CD4-positive, alpha-beta memory T cell (primary cell): ENCODE measurements around the gene RSU1. TPM values are rescaled to one million over a fixed set of nuclear protein-coding genes. Genes with fewer than 3 reads are reported as not detected.

Experiments
- CTCF ChIA-PET: fragments of 350-600 bp; sonication (Branson Sonifier 250); formaldehyde crosslinking; loops from one replicate; lab custom pipeline; 2021; ENCODE audit warnings: inconsistent platforms; ENCODE audit not compliant: partially characterized antibody; lab: Charles Lee
- POLR2A ChIA-PET: fragments of 350-600 bp; sonication (Branson Sonifier 250); formaldehyde crosslinking; loops from one replicate; lab custom pipeline; 2021; ENCODE audit not compliant: partially characterized antibody; lab: Charles Lee
- DNase-seq, 5 donors: peaks; one replicate each; pipeline versions ENCODE4 v3.0.0 to v3.0.0-alpha.2; 2020 to 2022; ENCODE audit warnings: mixed read lengths in 1 of 5
- H3K27ac ChIP-seq: one replicate; pipeline ENCODE4 v1.7.0; 2013; ENCODE audit warnings: low read depth, low read length
- H3K27me3 ChIP-seq: 2 replicates; pipeline ENCODE4 v1.7.0; 2013; ENCODE audit warnings: mild to moderate bottlenecking, low read length, moderate library complexity; ENCODE audit not compliant: insufficient read depth
- H3K36me3 ChIP-seq: 2 replicates; pipeline ENCODE4 v1.7.0; 2013; ENCODE audit warnings: mild to moderate bottlenecking, low read length, moderate library complexity; ENCODE audit not compliant: insufficient read depth
- H3K4me1 ChIP-seq: 2 replicates; pipeline ENCODE4 v1.7.0; 2013; ENCODE audit warnings: mild to moderate bottlenecking, low read length, moderate library complexity; ENCODE audit not compliant: insufficient read depth
- H3K4me3 ChIP-seq, 2 donors: one replicate each; pipeline ENCODE4 v1.7.0; 2013; ENCODE audit warnings: low read length in 2 of 2, mild to moderate bottlenecking in 1 of 2
- H3K9me3 ChIP-seq, 2 donors: one replicate each; pipeline ENCODE4 v1.7.0; 2013; ENCODE audit warnings: low read length in 2 of 2, control low read depth in 1 of 2; ENCODE audit not compliant: control insufficient read depth in 1 of 2
- H3K27ac Mint-ChIP-seq, 7 donors: one replicate each; pipeline ENCODE4 v1.8.0; 2020 to 2021; ENCODE audit warnings: mixed read lengths in 7 of 7, mild to moderate bottlenecking in 6 of 7, inconsistent platforms in 3 of 7, moderate library complexity in 3 of 7
- H3K27me3 Mint-ChIP-seq, 2 donors: one replicate each; pipeline ENCODE4 v1.8.0; 2020 to 2021; ENCODE audit warnings: mixed read lengths in 2 of 2
- H3K36me3 Mint-ChIP-seq, 2 donors: one replicate each; pipeline ENCODE4 v1.8.0; 2020 to 2021; ENCODE audit warnings: mixed read lengths in 2 of 2, inconsistent platforms in 1 of 2, mild to moderate bottlenecking in 1 of 2
- H3K4me1 Mint-ChIP-seq, 4 donors: one replicate each; pipeline ENCODE4 v1.8.0; 2020 to 2021; ENCODE audit warnings: mixed read lengths in 4 of 4, mild to moderate bottlenecking in 1 of 4
- H3K4me3 Mint-ChIP-seq, 8 donors: one replicate each; pipeline ENCODE4 v1.8.0; 2020 to 2021; ENCODE audit warnings: mixed read lengths in 8 of 8, mild to moderate bottlenecking in 7 of 8, moderate library complexity in 6 of 8, inconsistent platforms in 3 of 8
- H3K9me3 Mint-ChIP-seq, 8 donors: one replicate each; pipeline ENCODE4 v1.8.0; 2020 to 2021; ENCODE audit warnings: mixed read lengths in 8 of 8, mild to moderate bottlenecking in 5 of 8, inconsistent platforms in 3 of 8, moderate library complexity in 1 of 8
- intact Hi-C: fragments of 100-400 bp; cut with micrococcal nuclease; formaldehyde crosslinking; loops from one replicate; pipeline ENCODE4 v1.15.1; 2023
- polyA plus RNA-seq, 2 donors: library from polyadenylated mRNA; unstranded; fragments of 300-500 nt; fragmentation: Illumina TruSeq; gene quantifications; one replicate each; pipeline ENCODE4 v1.2.3, GENCODE V29; 2021
- total RNA-seq, 2 experiments: library from RNA; stranded (reverse); gene quantifications; one replicate each; pipeline ENCODE4 v1.2.3, GENCODE V29; 2021

The RSU1 gene
- total and polyA plus RNA-seq, 4 experiments from 2014 or later = 53.6 to 186 (median 95.1) TPM

DNA sequence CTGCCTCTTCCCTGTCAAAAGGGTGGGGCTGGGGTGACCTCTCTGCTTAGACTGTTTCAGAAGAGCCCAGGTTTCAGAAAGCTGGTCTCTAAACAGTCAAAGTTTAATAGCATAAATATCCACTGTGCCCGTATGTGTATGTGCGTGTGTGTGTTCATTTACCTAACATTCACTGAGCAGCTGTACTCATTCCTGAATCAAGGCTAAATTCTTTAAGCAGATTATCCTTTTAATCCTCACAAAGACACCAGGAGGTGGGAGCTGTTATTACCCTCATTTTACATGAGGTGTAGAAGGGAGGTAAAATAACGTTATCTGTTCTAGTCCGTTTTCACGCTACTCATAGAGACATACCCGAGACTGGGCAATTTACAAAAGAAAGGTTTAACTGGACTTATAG lies 72.2 kb downstream of the RSU1 start:
- H3K9me3 ChIP-seq = no peaks in the 10 kb centered on the region
- peaks cover 0 to 10% (median 6%) of the 10 kb centered on the region in 4 donors for H3K4me1 Mint-ChIP-seq
- ChIA-PET POLR2A (no interaction called here), CTCF (no interaction called here)
- no peak overlapping the region for H3K4me3 ChIP-seq
- no peak overlapping the region for H3K4me3 Mint-ChIP-seq
- no peaks in the 10 kb centered on the region for H3K36me3 ChIP-seq
- H3K27me3 Mint-ChIP-seq = no peaks in the 10 kb centered on the region
- H3K27ac Mint-ChIP-seq = peak overlapping the region in 2 of 7 donors; percentile 3 to 39
- H3K9me3 Mint-ChIP-seq = peaks cover 0 to 4% (median 0%) of the 10 kb centered on the region in 8 donors
- intact Hi-C loops = no loop called here
- H3K27me3 ChIP-seq = no peaks in the 10 kb centered on the region
- DNase-seq = no peak
- no peaks in the 10 kb centered on the region for H3K4me1 ChIP-seq
- H3K27ac ChIP-seq = no peak overlapping the region
- H3K36me3 Mint-ChIP-seq = peaks cover 59 to 67% of the 10 kb centered on the region in 2 donors

DNA sequence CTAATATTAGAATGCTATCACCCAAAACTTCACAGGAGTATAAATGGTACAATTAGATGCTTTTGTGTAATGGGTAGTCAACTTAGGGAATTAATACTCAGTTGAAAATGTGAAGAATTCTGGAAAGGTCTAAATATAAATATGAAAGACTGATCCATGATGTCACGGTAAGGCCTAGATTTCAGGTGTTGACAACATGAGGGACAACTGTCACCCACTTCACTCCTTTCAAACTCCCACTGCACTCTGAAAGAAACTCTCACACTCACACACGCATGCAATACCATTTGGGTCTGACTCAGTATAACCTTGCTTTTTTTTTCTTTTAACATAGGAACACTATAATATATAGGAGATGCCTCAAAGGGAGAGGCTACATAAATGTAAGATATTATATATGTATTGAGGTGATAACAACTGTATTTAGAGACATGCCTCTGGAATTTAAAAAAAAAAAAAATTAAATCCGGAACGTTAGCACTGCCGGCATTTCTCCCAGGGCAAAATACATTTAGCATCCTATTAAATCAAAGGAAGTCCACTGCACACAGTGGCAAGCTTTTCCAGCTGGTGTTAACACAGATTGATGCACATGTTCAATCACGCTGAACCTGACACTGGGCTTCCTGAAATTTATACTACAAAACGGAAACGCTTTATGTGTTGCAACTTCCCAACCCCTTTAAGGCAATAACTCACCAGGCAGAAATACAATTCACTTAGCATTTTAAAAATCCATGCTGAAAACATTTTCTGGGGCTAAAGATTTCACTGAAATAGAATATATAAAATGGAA lies 74.9 kb downstream of the RSU1 start:
- no peaks in the 10 kb centered on the region for H3K36me3 ChIP-seq
- CTCF ChIA-PET = no interaction called here

DNA sequence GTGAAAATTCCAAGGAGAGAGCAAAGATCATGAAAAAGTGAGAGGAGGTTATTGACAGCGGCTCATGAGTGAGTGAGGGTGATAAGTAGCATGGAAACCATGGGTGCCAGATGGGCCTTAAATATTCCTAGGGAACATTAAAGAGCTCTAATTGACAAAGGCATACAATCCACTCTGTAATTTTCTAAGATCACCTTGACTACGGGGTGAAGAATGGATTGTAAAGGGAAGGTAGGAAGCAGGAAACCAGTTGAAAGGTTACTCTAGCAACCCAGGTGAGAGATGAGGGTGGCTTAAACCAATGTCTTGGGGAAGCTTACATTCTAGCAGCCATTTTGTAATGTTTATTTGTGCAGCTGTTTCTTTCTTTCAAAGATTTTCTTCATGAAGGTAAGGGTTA lies 75.7 kb downstream of the RSU1 start:
- peaks cover 65 to 79% of the 10 kb centered on the region in 2 donors for H3K36me3 Mint-ChIP-seq
- H3K4me3 ChIP-seq = no peak overlapping the region
- peaks cover 2 to 25% (median 14%) of the 10 kb centered on the region in 8 donors for H3K9me3 Mint-ChIP-seq
- CTCF ChIA-PET = no interaction called here
- no peaks in the 10 kb centered on the region for H3K36me3 ChIP-seq
- no peak for DNase-seq
- H3K4me1 ChIP-seq = no peaks in the 10 kb centered on the region
- no peak overlapping the region for H3K27ac Mint-ChIP-seq
- H3K4me1 Mint-ChIP-seq = peaks cover 0 to 6% (median 2%) of the 10 kb centered on the region in 4 donors
- intact Hi-C loops = no loop called here
- H3K27ac ChIP-seq = no peak overlapping the region
- POLR2A ChIA-PET = no interaction called here
- no peaks in the 10 kb centered on the region for H3K9me3 ChIP-seq
- H3K27me3 Mint-ChIP-seq = no peaks in the 10 kb centered on the region
- no peaks in the 10 kb centered on the region for H3K27me3 ChIP-seq
- no peak overlapping the region for H3K4me3 Mint-ChIP-seq

More for the DNA sequence above, 74.9 kb downstream of the RSU1 start:
- H3K27ac ChIP-seq = no peak overlapping the region
- intact Hi-C loops = no loop called here
- no peak overlapping the region for H3K27ac Mint-ChIP-seq
- H3K36me3 Mint-ChIP-seq = peaks cover 63 to 76% of the 10 kb centered on the region in 2 donors
- POLR2A ChIA-PET = no interaction called here
- H3K4me3 ChIP-seq = no peak overlapping the region
- H3K9me3 Mint-ChIP-seq = peaks cover 0 to 17% (median 7%) of the 10 kb centered on the region in 8 donors
- DNase-seq = no peak
- no peak overlapping the region for H3K4me3 Mint-ChIP-seq
- H3K27me3 Mint-ChIP-seq = no peaks in the 10 kb centered on the region
- no peaks in the 10 kb centered on the region for H3K27me3 ChIP-seq
- no peaks in the 10 kb centered on the region for H3K4me1 ChIP-seq
- H3K9me3 ChIP-seq = no peaks in the 10 kb centered on the region
- peaks cover 0 to 9% (median 2%) of the 10 kb centered on the region in 4 donors for H3K4me1 Mint-ChIP-seq

DNA sequence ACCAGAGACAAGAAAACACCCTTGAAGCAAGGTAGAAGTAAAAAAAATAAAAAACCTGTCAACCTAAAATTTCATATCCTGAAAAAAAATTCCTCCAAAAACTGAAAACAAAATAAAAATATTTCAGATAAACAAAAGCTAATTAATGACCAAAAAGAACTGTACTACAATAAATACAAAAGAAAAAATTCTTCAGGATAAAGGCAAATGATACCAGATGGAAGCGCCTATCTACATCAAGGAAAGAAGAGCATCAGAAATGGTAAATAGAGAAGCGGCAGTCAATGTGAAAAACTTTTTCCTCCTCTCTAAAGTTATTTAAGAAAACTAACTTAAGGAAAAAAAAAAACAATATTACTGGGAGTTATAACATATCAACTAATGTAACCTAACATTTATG lies 79.8 kb downstream of the RSU1 start:
- intact Hi-C loops = no loop called here
- peaks cover 76 to 89% of the 10 kb centered on the region in 2 donors for H3K36me3 Mint-ChIP-seq

DNA sequence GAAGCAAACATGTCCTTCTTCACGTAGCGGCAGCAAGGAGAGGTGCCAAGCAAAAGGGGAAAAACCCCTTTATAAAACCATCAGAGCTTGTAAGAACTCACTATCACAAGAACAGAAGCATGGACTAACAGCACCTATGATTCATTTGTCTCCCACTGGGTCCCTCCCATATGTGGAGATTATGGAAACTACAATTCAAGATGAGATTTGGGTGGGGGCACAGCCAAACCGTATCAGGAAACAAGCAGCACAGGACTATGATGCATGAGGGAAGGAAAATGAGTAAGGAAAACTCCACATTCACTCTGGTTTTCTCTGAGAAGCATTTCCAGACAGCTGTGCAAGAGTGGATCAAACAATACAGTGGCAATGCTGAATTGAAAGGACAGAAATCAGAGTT lies 81.6 kb downstream of the RSU1 start:
- Mint-ChIP-seq H3K27me3 (no peaks in the 10 kb centered on the region), H3K9me3 (peaks cover 2 to 33% (median 24%) of the 10 kb centered on the region in 8 donors), H3K36me3 (peaks cover 76 to 86% of the 10 kb centered on the region in 2 donors), H3K4me1 (peaks cover 0 to 17% (median 5%) of the 10 kb centered on the region in 4 donors), H3K27ac (no peak overlapping the region), H3K4me3 (no peak overlapping the region)
- ChIA-PET CTCF (interaction anchor here (0.5 to 0.6 kb wide), 2 partner anchors 833 to 904 kb away, joined by 3 read pairs; no protein-coding TSS in a partner anchor), POLR2A (no interaction called here)
- no peak overlapping the region for H3K27ac ChIP-seq
- no peaks in the 10 kb centered on the region for H3K9me3 ChIP-seq
- H3K27me3 ChIP-seq = no peaks in the 10 kb centered on the region
- no peaks in the 10 kb centered on the region for H3K36me3 ChIP-seq
- DNase-seq = no peak
- no peak overlapping the region for H3K4me3 ChIP-seq
- no peaks in the 10 kb centered on the region for H3K4me1 ChIP-seq
- intact Hi-C loops = no loop called here

More for the DNA sequence above, 79.8 kb downstream of the RSU1 start:
- Mint-ChIP-seq H3K27me3 (no peaks in the 10 kb centered on the region), H3K4me1 (peaks cover 0 to 12% (median 5%) of the 10 kb centered on the region in 4 donors), H3K4me3 (peak overlapping the region in 1 of 8 donors; percentile 16), H3K27ac (no peak overlapping the region), H3K9me3 (peaks cover 2 to 33% (median 24%) of the 10 kb centered on the region in 8 donors)
- Histone ChIP-seq H3K9me3 (no peaks in the 10 kb centered on the region), H3K4me3 (no peak overlapping the region), H3K27ac (no peak overlapping the region), H3K36me3 (no peaks in the 10 kb centered on the region), H3K27me3 (no peaks in the 10 kb centered on the region), H3K4me1 (no peaks in the 10 kb centered on the region)
- CTCF ChIA-PET = no interaction called here
- no peak for DNase-seq
- POLR2A ChIA-PET = no interaction called here

DNA sequence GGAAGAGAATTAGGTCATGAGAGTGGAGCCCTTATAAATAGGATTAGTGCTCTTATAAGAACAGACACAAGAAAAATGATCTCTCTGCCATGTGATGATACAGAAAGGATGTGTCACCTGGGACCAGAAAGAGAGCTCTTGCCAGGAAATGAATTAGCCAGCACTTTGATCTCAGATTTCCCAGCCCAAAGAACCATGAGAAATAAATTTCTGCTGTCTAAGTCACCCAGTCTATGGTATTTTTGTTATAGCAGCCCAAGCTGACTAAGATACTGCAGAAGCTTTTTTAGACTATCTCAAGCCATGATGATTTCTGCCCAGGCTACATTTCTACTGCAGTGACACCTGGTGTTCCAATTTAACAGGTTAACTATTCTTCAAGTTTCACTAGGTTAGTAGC lies 84.8 kb downstream of the RSU1 start:
- Histone ChIP-seq H3K4me3 (no peak overlapping the region), H3K27me3 (no peaks in the 10 kb centered on the region), H3K9me3 (no peaks in the 10 kb centered on the region), H3K36me3 (no peaks in the 10 kb centered on the region), H3K27ac (no peak overlapping the region), H3K4me1 (peaks cover 13% of the 10 kb centered on the region)
- H3K4me1 Mint-ChIP-seq = peaks cover 13 to 44% (median 21%) of the 10 kb centered on the region in 4 donors
- H3K36me3 Mint-ChIP-seq = peaks cover 82 to 86% of the 10 kb centered on the region in 2 donors
- no peaks in the 10 kb centered on the region for H3K27me3 Mint-ChIP-seq
- H3K9me3 Mint-ChIP-seq = peaks cover 2 to 20% (median 16%) of the 10 kb centered on the region in 8 donors
- intact Hi-C loops = no loop called here
- H3K4me3 Mint-ChIP-seq = no peak overlapping the region
- H3K27ac Mint-ChIP-seq = no peak overlapping the region
- POLR2A ChIA-PET = no interaction called here
- CTCF ChIA-PET = no interaction called here
- DNase-seq = no peak

DNA sequence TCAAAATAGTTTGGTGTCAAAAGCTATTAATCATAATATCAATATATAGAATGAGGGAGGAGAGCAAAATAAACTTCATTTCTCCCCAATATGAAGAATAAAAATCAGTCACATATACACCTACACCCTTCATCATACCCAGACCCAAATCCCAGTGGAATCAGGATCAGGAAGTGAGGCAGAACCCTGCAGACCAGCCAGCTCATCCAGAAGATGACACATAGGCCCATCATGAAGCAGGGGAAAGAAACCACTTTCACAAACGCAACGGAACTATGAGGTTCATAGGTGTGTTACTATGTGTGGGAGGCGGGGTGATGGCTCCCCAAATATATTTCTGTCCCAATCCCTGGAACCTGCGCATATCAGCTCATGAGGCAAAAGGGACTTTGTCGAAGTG lies 89.0 kb downstream of the RSU1 start:
- H3K4me3 Mint-ChIP-seq = no peak overlapping the region
- no peak overlapping the region for H3K4me3 ChIP-seq
- no peaks in the 10 kb centered on the region for H3K27me3 Mint-ChIP-seq
- peaks cover 64 to 69% of the 10 kb centered on the region in 2 donors for H3K36me3 Mint-ChIP-seq
- ChIA-PET CTCF (no interaction called here), POLR2A (no interaction called here)
- H3K36me3 ChIP-seq = no peaks in the 10 kb centered on the region
- peaks cover 13% of the 10 kb centered on the region for H3K4me1 ChIP-seq
- H3K27ac Mint-ChIP-seq = peak overlapping the region in 1 of 7 donors; percentile 28
- intact Hi-C loops = no loop called here
- peaks cover 0 to 4% (median 0%) of the 10 kb centered on the region in 8 donors for H3K9me3 Mint-ChIP-seq
- peaks cover 13 to 36% (median 18%) of the 10 kb centered on the region in 4 donors for H3K4me1 Mint-ChIP-seq
- no peak for DNase-seq
- no peaks in the 10 kb centered on the region for H3K9me3 ChIP-seq
- H3K27me3 ChIP-seq = no peaks in the 10 kb centered on the region
- no peak overlapping the region for H3K27ac ChIP-seq
